ENCODE measurements around the gene IFFO2. TPM values are rescaled to one million over a fixed set of nuclear protein-coding genes. Genes with fewer than 3 reads are reported as not detected.

IFFO2 gene
- total and polyA plus RNA-seq, 2 of the 8 experiments (the other 6 are each of a cell fraction or from before 2014, with no cell fraction given): 6.6 to 10.4 TPM

DNA sequence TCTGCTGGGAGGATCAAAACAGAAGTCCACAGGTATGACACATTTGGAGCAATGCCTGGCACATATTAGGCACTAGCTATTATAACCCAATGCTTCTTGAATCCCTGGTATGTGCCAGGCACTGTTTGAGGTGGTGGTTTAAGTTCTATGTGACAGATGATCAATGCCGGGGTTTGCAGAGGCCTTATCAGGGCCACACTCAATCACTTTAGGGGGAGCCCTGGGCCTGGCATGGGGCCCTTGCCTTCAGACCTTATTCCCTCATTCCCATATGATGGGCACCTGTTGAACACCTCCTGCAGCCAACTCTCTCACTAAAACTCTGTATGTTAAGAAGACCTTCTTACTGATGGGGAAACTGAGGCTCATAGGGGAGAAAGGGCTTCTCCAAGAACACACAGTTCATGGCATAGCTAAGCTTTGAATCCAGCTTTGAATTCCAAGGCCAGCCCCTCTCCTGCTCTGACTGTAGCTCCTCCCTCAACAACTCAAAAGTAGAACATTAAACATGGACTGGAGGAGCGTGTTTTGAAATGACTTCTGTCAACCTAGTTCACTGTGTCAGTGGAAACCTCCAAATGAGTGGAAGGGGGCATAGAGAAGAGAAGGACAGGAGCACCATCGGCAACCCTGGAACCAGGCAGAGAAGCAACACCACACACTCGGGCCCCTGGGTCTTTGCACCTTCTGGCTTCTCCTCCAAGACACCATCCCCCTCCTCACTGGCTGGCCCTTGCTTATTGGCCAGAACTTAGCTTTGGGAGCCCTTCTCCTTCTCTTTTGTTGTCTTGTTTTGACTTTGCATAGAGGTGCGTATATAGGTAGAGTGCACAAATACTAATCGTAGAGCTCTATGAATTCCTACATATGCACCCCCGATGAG lies 6.6 kb upstream of the IFFO2 start:
- Histone ChIP-seq H2BK5ac (ENCODE audit: low read depth, low read length) (no peak overlapping the region), H3K23me2 (ENCODE audit: low read depth, low read length) (no peaks in the 10 kb centered on the region), H2AFZ (ENCODE audit: low read length) (no peak overlapping the region), H2BK120ac (replicated peaks; ENCODE audit: low read depth, low read length) (no peak overlapping the region), H3K14ac (ENCODE audit: insufficient read length) (no peak overlapping the region), H3K23ac (ENCODE audit: insufficient read length) (no peak overlapping the region), H3K79me2 (ENCODE audit: control insufficient read depth in 1 of 2, insufficient read depth in 2 of 2, low read length in 2 of 2) (no peaks in the 10 kb centered on the region), H2AK5ac (ENCODE audit: low read depth, low read length) (no peak overlapping the region), H3K4me1 (replicated peaks in 1 of 4; ENCODE audit: control insufficient read depth in 3 of 4, insufficient read depth in 4 of 4, low read length in 3 of 4) (peaks cover 0 to 8% (median 1%) of the 10 kb centered on the region in 4 experiments; a peak in 4 of 7 replicates), H3K27ac (ENCODE audit: low read depth, low read length) (no peak overlapping the region), H3K36me3 (ENCODE audit: control insufficient read depth in 2 of 4, insufficient read depth in 4 of 4, low read length in 3 of 4) (no peaks in the 10 kb centered on the region), H2BK12ac (ENCODE audit: low read depth, low read length) (no peak overlapping the region), H2BK20ac (ENCODE audit: low read length) (no peak overlapping the region), H4K8ac (ENCODE audit: extremely low read depth, insufficient read depth, low read length) (no peak overlapping the region), H2BK15ac (ENCODE audit: low read length) (no peak overlapping the region), H4K5ac (ENCODE audit: insufficient read length, low read depth, low read length) (no peak overlapping the region), H4K20me1 (replicated peaks in 1 of 2; ENCODE audit: control insufficient read depth in 1 of 2, insufficient read depth in 2 of 2, low read length in 2 of 2) (no peaks in the 10 kb centered on the region), H3K56ac (replicated peaks; ENCODE audit: insufficient read length, low read depth, low read length) (no peak overlapping the region), H3K79me1 (ENCODE audit: low read depth, low read length) (no peaks in the 10 kb centered on the region), H3K9me3 (ENCODE audit: insufficient read depth in 2 of 2, low read depth in 1 of 2, low read length in 1 of 2) (no peaks in the 10 kb centered on the region), H3K9ac (replicated peaks in 1 of 4; ENCODE audit: extremely low read depth in 1 of 4, low read depth in 3 of 4, low read length in 3 of 4) (no peak overlapping the region), H3K27me3 (replicated peaks in 1 of 4; ENCODE audit: control insufficient read depth in 3 of 4, extremely low read depth in 1 of 4, insufficient read depth in 3 of 4, low read length in 3 of 4) (peaks cover 0 to 11% (median 2%) of the 10 kb centered on the region in 4 experiments; a peak in 5 of 7 replicates), H3K4me3 (ENCODE audit: extremely low read depth in 1 of 4, insufficient read depth in 2 of 4, low read depth in 3 of 4, low read length in 4 of 4) (no peak overlapping the region), H3K4ac (replicated peaks; ENCODE audit: insufficient read length, low read depth, low read length) (no peak overlapping the region), H3K4me2 (ENCODE audit: insufficient read depth in 1 of 2, low read depth in 2 of 2, low read length in 2 of 2) (no peak overlapping the region), H4K91ac (replicated peaks; ENCODE audit: insufficient read length, low read length) (no peak overlapping the region), H3K18ac (ENCODE audit: extremely low read depth, low read length) (no peak overlapping the region)
- ChIA-PET CTCF (ENCODE audit: partially characterized antibody) (interaction anchor here (0.5 to 3.7 kb wide), 11 partner anchors 10 to 612 kb away, joined by 3 to 22 read pairs (median 3); no protein-coding TSS in a partner anchor), POLR2A (ENCODE audit: partially characterized antibody) (interaction anchor here (0.6 to 1.4 kb wide), 6 partner anchors 12 to 339 kb away, joined by 3 to 4 read pairs (median 3); partner anchors contain the start of gene ALDH4A1)
- 93% methylated on average over 7 of the region's 7 CpGs; no CpG with 5 or more reads in 1 of the 2 experiments for WGBS, 2 experiments (ENCODE audit: extremely low coverage in 1 of 2, insufficient coverage in 1 of 2, insufficient read length in 1 of 2, insufficient replicate concordance in 2 of 2, low coverage in 1 of 2, low lambda C conversion rate in 2 of 2, missing lambda C conversion rate in 1 of 2)
- FAIRE-seq: no peak
- no peak for DNase-seq (ENCODE audit: low read depth in 1 of 2, low spot score in 2 of 2)
- TF ChIP-seq E2F6 (IDR thresholded peaks at IDR 0.05): no peak
- TF ChIP-seq TAF1 (IDR thresholded peaks at IDR 0.05; ENCODE audit: low read depth, low read length): no peak
- TF ChIP-seq YY1 (IDR thresholded peaks at IDR 0.05; ENCODE audit: low read depth, low read length): no peak
- no peak for TF ChIP-seq SIX5 (IDR thresholded peaks at IDR 0.05; ENCODE audit: low read depth, low read length)
- no peak for TF ChIP-seq BCL11A (IDR thresholded peaks at IDR 0.05; ENCODE audit: low read depth in 2 of 2, low read length in 2 of 2)
- TF ChIP-seq SAP30 (IDR thresholded peaks at IDR 0.05; ENCODE audit: insufficient read depth, insufficient replicate concordance, low read length): no peak
- TF ChIP-seq SIRT6 (IDR thresholded peaks at IDR 0.05; ENCODE audit: low read length): no peak
- no peak for TF ChIP-seq TBP (IDR thresholded peaks at IDR 0.05; ENCODE audit: low read depth, low read length)
- no peak for TF ChIP-seq CHD2 (IDR thresholded peaks at IDR 0.05; ENCODE audit: low read length)
- TF ChIP-seq HDAC2 (IDR thresholded peaks at IDR 0.05; ENCODE audit: borderline replicate concordance in 1 of 2, low read depth in 2 of 2, low read length in 2 of 2): no peak
- no peak for TF ChIP-seq NANOG (IDR thresholded peaks at IDR 0.05; ENCODE audit: insufficient read depth, low read depth, low read length, poor library complexity, severe bottlenecking)
